ENCODE results near the gene MED22. TPM values are rescaled to one million over a fixed set of nuclear protein-coding genes. Genes with fewer than 3 reads are reported as not detected.

The MED22 gene
- total and polyA plus RNA-seq, 2 experiments from 2014 or later: 20.9 to 85.7 TPM

GRCh38 chr9:133390713-133391112 lies 42.8 kb upstream of the MED22 start:
- Histone ChIP-seq H3K79me2 (replicated peaks; ENCODE audit: insufficient read depth) (no peaks in the 10 kb centered on the region), H3K4me2 (no peak overlapping the region), H3K4me1 (ENCODE audit: insufficient read depth) (no peaks in the 10 kb centered on the region), H3K27me3 (ENCODE audit: insufficient read depth) (no peaks in the 10 kb centered on the region), H4K20me1 (replicated peaks; ENCODE audit: insufficient read depth) (no peaks in the 10 kb centered on the region), H3K36me3 (ENCODE audit: insufficient read depth) (no peaks in the 10 kb centered on the region), H3K27ac (ENCODE audit: low read depth) (no peak overlapping the region), H3K9me2 (ENCODE audit: insufficient read depth) (no peaks in the 10 kb centered on the region), H2AFZ (no peak overlapping the region), H3F3A (replicated peaks; ENCODE audit: low read depth) (no peaks in the 10 kb centered on the region), H3K4me3 (no peak overlapping the region)
- peaks cover 16% of the 10 kb centered on the region for H3K9me3 Mint-ChIP-seq
- no peaks in the 10 kb centered on the region for H3K36me3 Mint-ChIP-seq (ENCODE audit: low read depth)
- TF ChIP-seq ZNF331 (CRISPR knock-in tag; IDR thresholded peaks at IDR 0.05; ENCODE audit: low read depth) (no peak), REST (IDR thresholded peaks at IDR 0.05; ENCODE audit: unreplicated experiment) (no peak), CREB1 (CRISPR knock-in tag; IDR thresholded peaks at IDR 0.05; ENCODE audit: low read depth) (no peak), CTCF (conservative IDR thresholded peaks at IDR 0.05; ENCODE audit: low read depth in 2 of 2) (no peak), STAT1 (IDR thresholded peaks at IDR 0.05; ENCODE audit: unreplicated experiment) (no peak), POLR2AphosphoS5 (IDR thresholded peaks at IDR 0.05; ENCODE audit: low read depth) (no peak), NANOG (IDR thresholded peaks at IDR 0.05; ENCODE audit: borderline replicate concordance) (no peak), ZNF114 (CRISPR knock-in tag; IDR thresholded peaks at IDR 0.05) (no peak), EZH2 (IDR thresholded peaks at IDR 0.05; ENCODE audit: low read depth, unreplicated experiment) (no peak), JUNB (IDR thresholded peaks at IDR 0.05; ENCODE audit: unreplicated experiment) (no peak), ETS1 (IDR thresholded peaks at IDR 0.05) (no peak)
- ATAC-seq: no peak
- DNase-seq (ENCODE audit: low spot score): no peak
- H3K27ac Mint-ChIP-seq: no peak overlapping the region
- H3K4me1 Mint-ChIP-seq: no peaks in the 10 kb centered on the region
- no peak overlapping the region for H3K4me3 Mint-ChIP-seq
- H3K27me3 Mint-ChIP-seq (ENCODE audit: insufficient read depth, low read depth, poor library complexity): peaks cover 18% of the 10 kb centered on the region
